ENCODE results near the gene EXOC2. TPM values are rescaled to one million over a fixed set of nuclear protein-coding genes. Genes with fewer than 3 reads are reported as not detected.

The EXOC2 gene
- total and polyA plus RNA-seq, 2 of the 13 experiments (the other 11 are each of a cell fraction or from before 2014, with no cell fraction given) = 12.6 to 22.9 TPM

- TF ChIP-seq ZSCAN22 (CRISPR knock-in tag; IDR thresholded peaks at IDR 0.05) (no peak), ZBTB25 (CRISPR knock-in tag; IDR thresholded peaks at IDR 0.05) (peak; percentile 95), NFAT5 (CRISPR knock-in tag; IDR thresholded peaks at IDR 0.05) (no peak), GMEB1 (CRISPR knock-in tag; IDR thresholded peaks at IDR 0.05; ENCODE audit: borderline replicate concordance) (peak; percentile 87), ZNF556 (CRISPR knock-in tag; IDR thresholded peaks at IDR 0.05; ENCODE audit: borderline replicate concordance) (peak; percentile 95), TBP (CRISPR knock-in tag; IDR thresholded peaks at IDR 0.05) (0 out of 2 replicates have a peak, but pooled peaks have one; percentile 73), TEAD3 (CRISPR knock-in tag; optimal IDR thresholded peaks at IDR 0.05; ENCODE audit: borderline replicate concordance) (peak; percentile 87), PHF21A (CRISPR knock-in tag; IDR thresholded peaks at IDR 0.05) (peak; percentile 86), ZNF546 (CRISPR knock-in tag; conservative IDR thresholded peaks at IDR 0.05) (peak; percentile 98), LBX2 (CRISPR knock-in tag; IDR thresholded peaks at IDR 0.05; ENCODE audit: borderline replicate concordance) (peak; percentile 75; the same call in 1 of the 2 replicates), ZIK1 (CRISPR knock-in tag; IDR thresholded peaks at IDR 0.05; ENCODE audit: borderline replicate concordance, low read depth) (no peak), CSRNP1 (CRISPR knock-in tag; IDR thresholded peaks at IDR 0.05) (peak; percentile 25; the same call in 1 of the 2 replicates), TERF1 (CRISPR knock-in tag; IDR thresholded peaks at IDR 0.05) (no peak; the same call in 1 of the 2 replicates), ZNF263 (CRISPR knock-in tag; IDR thresholded peaks at IDR 0.05) (peak; percentile 52; the same call in 1 of the 2 replicates), SNAI1 (CRISPR knock-in tag; IDR thresholded peaks at IDR 0.05; ENCODE audit: borderline replicate concordance) (peak; percentile 82; the same call in 1 of the 2 replicates), SETDB1 (CRISPR knock-in tag; IDR thresholded peaks at IDR 0.05; ENCODE audit: borderline replicate concordance) (no peak)
These were observed at the start of gene EXOC2 (continued) for GRCh38 chr6:692858-693722.

Measured in HepG2 (cell line).